Body of pancreas (tissue), 4 donors: ENCODE measurements around the gene DTHD1. TPM values are rescaled to one million over a fixed set of nuclear protein-coding genes. Genes with fewer than 3 reads are reported as not detected.

ENCODE experiments used
- ATAC-seq: fragments of 150-250 bp; one replicate; pipeline ENCODE4 v1.9.1; 2016
- DNase-seq, 4 donors: peaks; one replicate each; pipeline ENCODE4 v3.0.0-alpha.2; 2019
- H3K27ac ChIP-seq, 4 donors: fragments of 200-600 bp; sonication (generic); 1 replicate in 3 of 4; 2 replicates in 1 of 4; pipeline versions ENCODE4 v1.5.1 to v1.6.1; 2016 to 2019; ENCODE audit warnings: mild to moderate bottlenecking in 1 of 4, mixed read lengths in 1 of 4, moderate library complexity in 1 of 4
- H3K27me3 ChIP-seq, 2 donors: fragments of 200-600 bp; sonication (generic); one replicate each; pipeline ENCODE4 v1.6.0; 2016; ENCODE audit warnings: mild to moderate bottlenecking in 1 of 2
- H3K36me3 ChIP-seq, 2 donors: fragments of 200-600 bp; sonication (generic); replicated peaks in 1 of 2; 2 replicates each; pipeline ENCODE4 v1.5.1; 2016; ENCODE audit warnings: low read depth in 2 of 2; ENCODE audit not compliant: insufficient read depth in 1 of 2
- H3K4me1 ChIP-seq: fragments of 200-600 bp; sonication (generic); one replicate; pipeline ENCODE4 v1.6.0; 2016
- H3K4me3 ChIP-seq, 2 donors: fragments of 200-600 bp; sonication (generic); 1 replicate in 1 of 2; 2 replicates in 1 of 2; pipeline ENCODE4 v1.5.1; 2016 to 2019
- H3K9me3 ChIP-seq, 3 donors: fragments of 200-600 bp; sonication (generic); 1 replicate in 2 of 3; 2 replicates in 1 of 3; pipeline ENCODE4 v1.5.1; 2016
- POLR2A ChIP-seq, 3 donors: fragments of 450-650 bp; IDR thresholded peaks; one replicate each; pipeline ENCODE4 v1.6.1; 2016; ENCODE audit warnings: antibody characterized with exemption in 3 of 3, mild to moderate bottlenecking in 2 of 3
- WGBS, 2 donors: methylation state at CpG; one replicate each; pipeline ENCODE4 v1.1.5; 2017; 5-methylcytosine and 5-hydroxymethylcytosine counted together
- intact Hi-C: fragments of 100-400 bp; cut with DNase I; formaldehyde crosslinking; loops from one replicate; pipeline ENCODE4 v1.15.1; 2023
- total RNA-seq, 2 donors: library from RNA; depleted of rRNA; stranded (reverse); fragments of >200 nt; gene quantifications; one replicate each; pipeline ENCODE4 v1.1.0, GENCODE V29; 2016
- TF ChIP-seq, protein P1 (sequence below), 7 experiments: fragments of 450-650 bp in 4 of 7; fragments of 200-600 bp in 3 of 7; sonication (generic) in 3 of 7; IDR thresholded peaks; one replicate each; pipeline ENCODE4 v1.5.1; 2016 to 2019; ENCODE audit warnings: antibody characterized with exemption in 7 of 7

Gene DTHD1
- total RNA-seq, 2 donors from 2014 or later: under 0.01 TPM; not detected in 1

DNA sequence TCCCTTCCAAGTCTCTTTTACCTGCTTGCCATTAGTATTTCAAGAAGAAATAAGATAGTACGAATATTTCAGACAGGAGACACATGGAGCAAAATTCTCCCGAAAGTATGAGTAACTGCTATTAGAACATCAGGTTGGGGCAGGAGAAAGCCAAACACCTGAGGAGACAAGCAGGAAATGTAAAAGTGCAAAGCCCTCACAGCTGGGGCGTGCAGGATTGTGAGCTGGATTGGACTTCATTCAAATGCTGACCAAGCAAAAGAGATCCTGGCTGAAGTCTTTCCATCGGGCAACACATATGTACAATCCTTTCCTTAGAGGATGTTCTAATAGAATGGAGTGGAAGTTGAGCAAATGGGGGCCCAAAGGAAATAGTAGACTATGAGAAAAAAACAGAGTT lies 76.8 kb downstream of the DTHD1 start:
- TF ChIP-seq, protein P1, sequence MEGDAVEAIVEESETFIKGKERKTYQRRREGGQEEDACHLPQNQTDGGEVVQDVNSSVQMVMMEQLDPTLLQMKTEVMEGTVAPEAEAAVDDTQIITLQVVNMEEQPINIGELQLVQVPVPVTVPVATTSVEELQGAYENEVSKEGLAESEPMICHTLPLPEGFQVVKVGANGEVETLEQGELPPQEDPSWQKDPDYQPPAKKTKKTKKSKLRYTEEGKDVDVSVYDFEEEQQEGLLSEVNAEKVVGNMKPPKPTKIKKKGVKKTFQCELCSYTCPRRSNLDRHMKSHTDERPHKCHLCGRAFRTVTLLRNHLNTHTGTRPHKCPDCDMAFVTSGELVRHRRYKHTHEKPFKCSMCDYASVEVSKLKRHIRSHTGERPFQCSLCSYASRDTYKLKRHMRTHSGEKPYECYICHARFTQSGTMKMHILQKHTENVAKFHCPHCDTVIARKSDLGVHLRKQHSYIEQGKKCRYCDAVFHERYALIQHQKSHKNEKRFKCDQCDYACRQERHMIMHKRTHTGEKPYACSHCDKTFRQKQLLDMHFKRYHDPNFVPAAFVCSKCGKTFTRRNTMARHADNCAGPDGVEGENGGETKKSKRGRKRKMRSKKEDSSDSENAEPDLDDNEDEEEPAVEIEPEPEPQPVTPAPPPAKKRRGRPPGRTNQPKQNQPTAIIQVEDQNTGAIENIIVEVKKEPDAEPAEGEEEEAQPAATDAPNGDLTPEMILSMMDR (IDR thresholded peaks at IDR 0.05): no peak
- no peak for TF ChIP-seq POLR2A (IDR thresholded peaks at IDR 0.05)
- Histone ChIP-seq H3K36me3 (no peaks in the 10 kb centered on the region), H3K9me3 (no peaks in the 10 kb centered on the region), H3K27ac (peak overlapping the region in 2 of 4 donors; percentile 46 to 51), H3K4me1 (peaks cover 12% of the 10 kb centered on the region), H3K27me3 (no peaks in the 10 kb centered on the region), H3K4me3 (no peak overlapping the region)
- intact Hi-C loops: no loop called here
- DNase-seq: peak; percentile 38 to 67 (median 50)
- WGBS, 2 donors: 27 to 32% methylated on average over 4 of the region's 4 CpGs
- peak; percentile 90 for ATAC-seq

DNA sequence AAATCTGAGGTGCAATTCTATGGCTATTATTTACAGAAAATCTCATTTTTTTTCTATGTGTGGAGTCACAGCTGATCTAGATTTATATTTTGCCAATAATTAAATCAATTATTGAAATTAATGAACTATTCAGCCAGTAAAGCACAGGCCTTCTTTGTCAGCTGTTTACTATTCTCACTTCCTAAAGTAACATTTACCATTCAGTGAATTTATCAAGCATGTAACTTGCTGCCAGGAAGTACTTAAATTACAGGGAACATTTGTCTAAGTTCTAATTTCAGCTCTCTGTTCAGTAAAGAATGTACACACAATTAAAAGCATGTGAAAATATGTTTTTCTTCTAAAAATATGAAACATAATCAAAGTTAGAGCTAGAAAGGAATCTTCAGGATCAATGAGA lies 79.3 kb downstream of the DTHD1 start:
- TF ChIP-seq POLR2A (IDR thresholded peaks at IDR 0.05): no peak
- TF ChIP-seq, protein P1 (IDR thresholded peaks at IDR 0.05): no peak
- no peak for DNase-seq
- H3K4me3 ChIP-seq: no peak overlapping the region
- H3K36me3 ChIP-seq: no peaks in the 10 kb centered on the region
- H3K27me3 ChIP-seq: no peaks in the 10 kb centered on the region
- intact Hi-C loops: no loop called here
- H3K4me1 ChIP-seq: peaks cover 12% of the 10 kb centered on the region
- ATAC-seq: no peak
- H3K9me3 ChIP-seq: no peaks in the 10 kb centered on the region
- H3K27ac ChIP-seq: no peak overlapping the region

DNA sequence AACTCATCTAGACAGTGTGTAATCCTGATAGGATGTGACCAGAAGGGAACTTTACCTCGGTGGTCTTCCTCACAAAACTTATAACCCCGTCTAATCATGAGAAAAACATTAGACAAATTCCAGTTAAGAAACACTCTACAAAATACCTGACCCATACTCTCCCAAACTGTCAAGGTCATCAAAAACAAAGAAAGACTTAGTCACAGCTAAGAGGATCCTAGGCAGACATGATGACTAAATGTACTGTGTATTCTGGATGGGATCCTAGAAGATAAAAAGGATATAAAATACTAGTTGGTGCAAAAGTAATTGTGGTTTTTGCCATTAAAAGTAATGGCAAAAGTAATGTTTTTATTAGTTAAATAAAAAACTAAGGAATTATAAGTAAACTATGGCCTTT lies 81.6 kb downstream of the DTHD1 start:
- DNase-seq: no peak

DNA sequence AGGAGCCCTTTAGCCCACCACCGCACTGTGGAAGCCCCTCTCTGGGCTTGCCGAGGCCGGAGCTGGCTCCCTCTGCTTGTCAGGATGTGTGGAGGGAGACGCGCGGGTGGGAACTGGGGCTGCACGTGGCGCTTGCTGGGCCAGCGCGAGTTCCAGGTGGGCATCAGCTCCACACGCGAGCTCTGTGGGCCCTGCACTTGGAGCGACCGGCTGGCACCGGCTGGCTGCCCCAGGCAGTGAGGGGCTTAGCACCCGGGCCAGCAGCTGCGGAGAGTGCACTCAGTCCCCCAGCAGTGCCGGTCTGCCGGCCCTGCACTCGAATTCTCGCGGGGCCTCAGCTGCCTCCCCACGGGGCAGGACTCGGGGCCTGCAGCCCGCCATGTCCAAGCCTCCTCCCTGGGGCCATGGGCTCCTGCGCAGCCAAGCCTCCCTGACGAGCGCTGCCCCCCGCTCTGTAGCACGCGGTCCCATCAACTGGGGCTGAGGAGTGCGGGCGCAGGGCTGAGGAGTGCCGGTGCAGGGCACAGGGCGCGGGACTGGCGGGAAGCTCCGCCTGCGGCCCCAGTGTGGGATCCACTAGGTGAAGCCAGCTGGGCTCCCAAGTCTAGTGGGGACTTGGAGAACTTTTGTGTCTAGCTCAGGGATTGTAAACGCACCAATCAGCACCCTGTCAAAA lies 93.6 kb downstream of the DTHD1 start:
- no peak for DNase-seq
- no peaks in the 10 kb centered on the region for H3K36me3 ChIP-seq
- intact Hi-C loops: no loop called here
- ATAC-seq: no peak
- WGBS, 2 donors: 88 to 94% methylated on average over 11 to 26 of the region's 40 CpGs
- no peak overlapping the region for H3K27ac ChIP-seq
- H3K27me3 ChIP-seq: no peaks in the 10 kb centered on the region
- no peaks in the 10 kb centered on the region for H3K4me1 ChIP-seq
- peaks cover 0 to 6% (median 0%) of the 10 kb centered on the region in 3 donors for H3K9me3 ChIP-seq
- TF ChIP-seq POLR2A (IDR thresholded peaks at IDR 0.05): no peak
- TF ChIP-seq, protein P1 (IDR thresholded peaks at IDR 0.05): no peak
- no peak overlapping the region for H3K4me3 ChIP-seq

More for the DNA sequence above, 81.6 kb downstream of the DTHD1 start:
- H3K4me1 ChIP-seq: peaks cover 10% of the 10 kb centered on the region
- no peak overlapping the region for H3K27ac ChIP-seq
- WGBS, 2 donors: 65 to 74% methylated on average over 2 of the region's 2 CpGs
- TF ChIP-seq, protein P1 (IDR thresholded peaks at IDR 0.05): no peak
- TF ChIP-seq POLR2A (IDR thresholded peaks at IDR 0.05): no peak
- no peak overlapping the region for H3K4me3 ChIP-seq
- peak; percentile 72 for ATAC-seq
- H3K36me3 ChIP-seq: no peaks in the 10 kb centered on the region
- intact Hi-C loops: no loop called here
- H3K27me3 ChIP-seq: no peaks in the 10 kb centered on the region
- no peaks in the 10 kb centered on the region for H3K9me3 ChIP-seq
